Adrenal gland (tissue), 5 donors: ENCODE data around the gene GJC2.

Experiments
- CTCF ChIP-seq, 6 experiments: fragments of 450-650 bp in 4 of 6; fragments of 200-600 bp in 2 of 6; sonication (generic) in 1 of 6; IDR thresholded peaks; 1 replicate in 5 of 6; 2 replicates in 1 of 6; pipeline versions ENCODE4 v1.5.1 to v1.8.0; 2016 to 2021; ENCODE audit warnings: antibody characterized with exemption in 6 of 6, mild to moderate bottlenecking in 2 of 6, moderate library complexity in 1 of 6
- POLR2A ChIP-seq, 2 donors: fragments of 450-650 bp; IDR thresholded peaks; one replicate each; pipeline ENCODE4 v1.6.1; 2017; ENCODE audit warnings: antibody characterized with exemption in 2 of 2, mild to moderate bottlenecking in 2 of 2, moderate library complexity in 1 of 2
- donor health status: DM: no; HTN: no; CAD: no.

DNA sequence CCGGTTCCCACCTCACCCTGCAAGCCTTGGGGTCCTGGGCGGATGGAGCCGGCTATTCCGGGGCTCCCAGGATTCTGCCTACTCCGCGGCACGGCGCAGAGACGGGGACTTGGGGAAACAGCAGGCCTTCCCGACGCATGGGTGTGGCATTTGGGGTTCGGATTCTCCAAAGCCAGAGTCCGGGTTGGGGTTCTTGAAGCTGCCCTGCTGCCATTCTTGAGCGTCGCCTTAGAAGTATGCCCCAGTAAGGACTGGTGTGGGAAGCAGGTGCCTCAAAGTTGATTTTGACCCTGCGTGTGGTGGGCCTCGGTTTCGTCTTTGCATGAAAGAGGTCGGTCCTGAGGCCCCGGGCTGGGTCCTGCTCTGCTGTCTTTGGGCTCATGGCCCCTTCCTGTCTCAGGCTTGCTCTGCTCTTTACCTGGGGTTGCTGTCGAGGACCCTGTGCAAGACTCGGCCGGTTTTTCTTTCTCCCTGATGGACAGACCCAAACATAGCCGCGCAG is 9.0 kb upstream of the GJC2 start:
- TF ChIP-seq CTCF (IDR thresholded peaks at IDR 0.05) (no peak), POLR2A (IDR thresholded peaks at IDR 0.05) (no peak)
